Breast epithelium (tissue), 3 donors: ENCODE measurements around the gene NRF1.

Experiments
- POLR2A ChIP-seq: fragments of 450-650 bp; IDR thresholded peaks from one replicate; pipeline ENCODE4 v1.6.1; 2016; ENCODE audit warnings: antibody characterized with exemption, mild to moderate bottlenecking, moderate library complexity
- TF ChIP-seq, protein P1 (sequence below), 3 donors: fragments of 450-650 bp; IDR thresholded peaks; one replicate each; pipeline ENCODE4 v1.5.1; 2016 to 2017; ENCODE audit warnings: antibody characterized with exemption in 3 of 3, mild to moderate bottlenecking in 3 of 3, moderate library complexity in 3 of 3

DNA sequence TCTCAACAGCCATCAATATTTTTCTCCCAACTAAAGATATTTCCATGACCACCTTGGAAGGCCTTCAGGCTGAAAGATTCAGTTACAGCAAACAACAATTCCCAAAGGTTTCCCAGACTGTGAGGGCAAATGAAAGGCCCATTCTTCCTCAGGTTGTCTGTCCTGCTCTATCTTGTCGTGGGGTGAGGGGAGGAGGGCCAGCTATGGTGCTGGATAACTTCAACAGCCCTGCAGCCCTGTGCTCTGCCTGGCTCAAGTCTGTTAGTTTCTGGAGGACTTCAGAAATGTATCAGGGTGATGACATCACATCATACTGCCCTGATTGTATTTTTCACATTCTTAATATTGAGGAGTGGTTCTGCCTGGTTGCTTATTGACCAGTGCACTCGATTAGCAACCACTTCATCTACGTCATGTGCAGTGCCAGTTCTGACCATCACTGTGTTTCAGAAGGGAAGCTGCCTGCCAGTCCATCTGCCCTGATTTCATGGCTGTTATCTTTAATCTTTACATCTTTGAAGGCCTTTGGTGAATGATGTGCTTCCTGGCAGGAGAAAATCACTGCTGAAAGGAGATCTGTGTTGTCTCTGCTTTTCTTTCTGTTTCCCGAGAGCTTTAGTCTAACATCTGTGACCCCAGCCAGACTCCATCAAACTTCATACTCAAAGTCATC is 135.5 kb downstream of the NRF1 start:
- TF ChIP-seq, protein P1, sequence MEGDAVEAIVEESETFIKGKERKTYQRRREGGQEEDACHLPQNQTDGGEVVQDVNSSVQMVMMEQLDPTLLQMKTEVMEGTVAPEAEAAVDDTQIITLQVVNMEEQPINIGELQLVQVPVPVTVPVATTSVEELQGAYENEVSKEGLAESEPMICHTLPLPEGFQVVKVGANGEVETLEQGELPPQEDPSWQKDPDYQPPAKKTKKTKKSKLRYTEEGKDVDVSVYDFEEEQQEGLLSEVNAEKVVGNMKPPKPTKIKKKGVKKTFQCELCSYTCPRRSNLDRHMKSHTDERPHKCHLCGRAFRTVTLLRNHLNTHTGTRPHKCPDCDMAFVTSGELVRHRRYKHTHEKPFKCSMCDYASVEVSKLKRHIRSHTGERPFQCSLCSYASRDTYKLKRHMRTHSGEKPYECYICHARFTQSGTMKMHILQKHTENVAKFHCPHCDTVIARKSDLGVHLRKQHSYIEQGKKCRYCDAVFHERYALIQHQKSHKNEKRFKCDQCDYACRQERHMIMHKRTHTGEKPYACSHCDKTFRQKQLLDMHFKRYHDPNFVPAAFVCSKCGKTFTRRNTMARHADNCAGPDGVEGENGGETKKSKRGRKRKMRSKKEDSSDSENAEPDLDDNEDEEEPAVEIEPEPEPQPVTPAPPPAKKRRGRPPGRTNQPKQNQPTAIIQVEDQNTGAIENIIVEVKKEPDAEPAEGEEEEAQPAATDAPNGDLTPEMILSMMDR (IDR thresholded peaks at IDR 0.05), result no peak
- no peak for TF ChIP-seq POLR2A
